ENCODE data around the gene FRRS1L. TPM values are rescaled to one million over a fixed set of nuclear protein-coding genes. Genes with fewer than 3 reads are reported as not detected.

Gene FRRS1L, protein sequence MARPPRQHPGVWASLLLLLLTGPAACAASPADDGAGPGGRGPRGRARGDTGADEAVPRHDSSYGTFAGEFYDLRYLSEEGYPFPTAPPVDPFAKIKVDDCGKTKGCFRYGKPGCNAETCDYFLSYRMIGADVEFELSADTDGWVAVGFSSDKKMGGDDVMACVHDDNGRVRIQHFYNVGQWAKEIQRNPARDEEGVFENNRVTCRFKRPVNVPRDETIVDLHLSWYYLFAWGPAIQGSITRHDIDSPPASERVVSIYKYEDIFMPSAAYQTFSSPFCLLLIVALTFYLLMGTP
- total RNA-seq (ENCODE audit: low replicate concordance): under 0.01 and 0.94 TPM in 2 replicates

DNA sequence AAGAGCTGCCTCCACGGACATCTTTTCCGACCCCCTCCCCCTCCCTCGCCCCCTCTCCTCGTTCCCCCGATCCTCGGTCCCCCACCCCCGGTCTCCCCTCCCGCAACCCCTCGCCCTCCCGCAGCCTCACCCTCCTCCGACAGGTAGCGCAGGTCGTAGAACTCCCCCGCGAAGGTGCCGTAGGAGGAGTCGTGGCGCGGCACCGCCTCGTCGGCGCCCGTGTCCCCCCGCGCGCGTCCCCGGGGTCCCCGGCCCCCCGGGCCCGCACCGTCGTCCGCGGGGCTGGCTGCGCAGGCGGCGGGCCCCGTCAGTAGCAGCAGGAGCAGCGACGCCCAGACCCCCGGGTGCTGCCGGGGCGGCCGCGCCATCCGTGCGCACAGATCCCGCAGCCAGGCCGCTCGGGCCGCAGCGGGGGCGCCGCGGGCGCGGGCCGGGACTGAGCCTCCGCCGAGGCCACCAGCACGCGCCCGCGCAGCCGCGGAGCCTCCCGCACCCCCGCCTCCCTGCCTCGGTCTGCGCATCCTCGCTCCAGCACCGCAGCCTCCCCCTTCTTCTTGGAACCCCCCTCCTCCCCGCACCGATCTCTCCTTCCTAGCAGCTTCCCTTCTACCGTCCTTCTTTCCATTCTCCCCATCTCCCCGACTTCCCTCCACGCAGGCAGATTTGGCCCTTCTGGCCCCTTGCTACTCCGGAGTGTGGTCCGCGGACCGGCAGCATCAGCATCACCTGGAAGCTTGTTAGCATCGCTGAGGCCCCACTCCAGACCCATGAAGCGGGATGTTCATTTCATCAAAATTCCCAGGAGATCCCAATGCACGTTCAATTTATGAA lies at the start of gene FRRS1L:
Gene FRRS1L (minus strand): TSS at position 479 of the 831 bp plus-strand sequence. CDS start 111 bp downstream, at position 368.

GRCh38 chr9:109119439-109120203 lies 47.4 kb downstream of the FRRS1L start, which contains the start of gene TMEM245:
TMEM245 (minus strand) TSS chr9:109119947; CDS start chr9:109119913, 34 bp downstream.

Other genes with a start within 250 kb of the FRRS1L start
- gene ELP1, start 233.1 kb downstream of the FRRS1L start, total RNA-seq (ENCODE audit: low replicate concordance): 22.0 and 26.2 TPM in 2 replicates
- gene ABITRAM, start 232.8 kb downstream of the FRRS1L start, total RNA-seq (ENCODE audit: low replicate concordance): 3.0 and 4.4 TPM in 2 replicates
- gene CTNNAL1, start 153.8 kb downstream of the FRRS1L start, total RNA-seq (ENCODE audit: low replicate concordance): 31.0 and 171 TPM in 2 replicates
- gene TMEM245, start 47.3 kb downstream of the FRRS1L start, total RNA-seq (ENCODE audit: low replicate concordance): 27.7 and 36.1 TPM in 2 replicates
- gene EPB41L4B, start 153.8 kb upstream of the FRRS1L start, total RNA-seq (ENCODE audit: low replicate concordance): 0.12 and 1.7 TPM in 2 replicates